ENCODE results near the gene SNX9.

DNA sequence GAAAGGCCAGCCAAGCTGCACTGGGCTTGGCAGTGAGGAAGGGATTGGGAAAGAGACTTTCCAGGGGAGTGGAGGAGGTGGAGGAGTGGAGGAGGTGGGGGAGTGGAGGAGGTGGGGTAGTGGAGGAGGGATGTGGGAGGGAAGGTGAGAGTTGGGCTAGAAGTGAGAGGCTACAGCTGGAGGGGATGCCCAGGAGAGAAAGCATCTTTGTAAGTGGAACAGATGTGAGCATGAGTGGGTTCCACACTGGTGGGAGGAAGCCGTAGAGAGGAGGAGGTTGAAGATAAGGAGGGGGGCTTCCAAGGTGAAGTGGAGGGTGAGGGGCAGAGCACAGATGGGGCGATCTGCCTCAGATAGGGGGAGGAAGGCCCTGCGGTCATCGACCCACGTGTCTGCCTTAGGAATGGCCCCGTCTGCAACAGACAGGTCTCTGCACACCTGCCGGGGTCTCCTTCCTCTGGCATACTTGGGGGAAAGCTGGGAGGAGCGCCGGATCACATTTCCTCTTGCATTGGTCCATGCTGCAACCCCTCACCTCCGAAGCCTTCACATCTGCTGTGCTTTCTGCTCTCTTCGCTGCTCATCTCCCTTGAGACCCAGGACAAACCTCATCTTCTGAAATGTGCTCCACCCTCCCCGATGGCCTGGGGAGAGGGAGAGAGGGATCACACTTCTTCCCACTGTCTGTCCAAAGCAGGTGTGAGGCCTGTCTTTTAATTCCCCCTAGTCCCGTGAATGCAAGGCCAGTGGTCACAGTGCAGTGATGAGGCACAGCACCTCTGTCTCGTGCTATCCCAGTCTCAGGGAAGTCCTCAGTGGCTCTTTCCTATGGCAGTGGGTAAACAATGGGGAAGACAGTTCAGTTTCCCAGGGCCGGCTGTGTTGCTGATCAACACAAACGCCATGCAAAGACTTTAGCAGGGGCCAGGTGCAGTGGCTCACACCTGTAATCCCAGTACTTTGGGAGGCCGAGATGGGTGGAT lies 48.6 kb upstream of the SNX9 start:
- TF ChIP-seq POLR2A (IDR thresholded peaks at IDR 0.05), result no peak
- TF ChIP-seq, protein P1, sequence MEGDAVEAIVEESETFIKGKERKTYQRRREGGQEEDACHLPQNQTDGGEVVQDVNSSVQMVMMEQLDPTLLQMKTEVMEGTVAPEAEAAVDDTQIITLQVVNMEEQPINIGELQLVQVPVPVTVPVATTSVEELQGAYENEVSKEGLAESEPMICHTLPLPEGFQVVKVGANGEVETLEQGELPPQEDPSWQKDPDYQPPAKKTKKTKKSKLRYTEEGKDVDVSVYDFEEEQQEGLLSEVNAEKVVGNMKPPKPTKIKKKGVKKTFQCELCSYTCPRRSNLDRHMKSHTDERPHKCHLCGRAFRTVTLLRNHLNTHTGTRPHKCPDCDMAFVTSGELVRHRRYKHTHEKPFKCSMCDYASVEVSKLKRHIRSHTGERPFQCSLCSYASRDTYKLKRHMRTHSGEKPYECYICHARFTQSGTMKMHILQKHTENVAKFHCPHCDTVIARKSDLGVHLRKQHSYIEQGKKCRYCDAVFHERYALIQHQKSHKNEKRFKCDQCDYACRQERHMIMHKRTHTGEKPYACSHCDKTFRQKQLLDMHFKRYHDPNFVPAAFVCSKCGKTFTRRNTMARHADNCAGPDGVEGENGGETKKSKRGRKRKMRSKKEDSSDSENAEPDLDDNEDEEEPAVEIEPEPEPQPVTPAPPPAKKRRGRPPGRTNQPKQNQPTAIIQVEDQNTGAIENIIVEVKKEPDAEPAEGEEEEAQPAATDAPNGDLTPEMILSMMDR (IDR thresholded peaks at IDR 0.05), result no peak

Data from upper lobe of left lung (tissue), 4 donors.